CD4-positive, alpha-beta memory T cell (primary cell): ENCODE results near the gene IL1RAPL2. TPM values are rescaled to one million over a fixed set of nuclear protein-coding genes. Genes with fewer than 3 reads are reported as not detected.

Source experiments
- CTCF ChIA-PET: fragments of 350-600 bp; sonication (Branson Sonifier 250); formaldehyde crosslinking; loops from one replicate; lab custom pipeline; 2021; ENCODE audit warnings: inconsistent platforms; ENCODE audit not compliant: partially characterized antibody; lab: Charles Lee
- POLR2A ChIA-PET: fragments of 350-600 bp; sonication (Branson Sonifier 250); formaldehyde crosslinking; loops from one replicate; lab custom pipeline; 2021; ENCODE audit not compliant: partially characterized antibody; lab: Charles Lee
- DNase-seq, 5 donors: peaks; one replicate each; pipeline versions ENCODE4 v3.0.0 to v3.0.0-alpha.2; 2020 to 2022; ENCODE audit warnings: mixed read lengths in 1 of 5
- H3K27ac ChIP-seq: one replicate; pipeline ENCODE4 v1.7.0; 2013; ENCODE audit warnings: low read depth, low read length
- H3K27me3 ChIP-seq: 2 replicates; pipeline ENCODE4 v1.7.0; 2013; ENCODE audit warnings: mild to moderate bottlenecking, low read length, moderate library complexity; ENCODE audit not compliant: insufficient read depth
- H3K36me3 ChIP-seq: 2 replicates; pipeline ENCODE4 v1.7.0; 2013; ENCODE audit warnings: mild to moderate bottlenecking, low read length, moderate library complexity; ENCODE audit not compliant: insufficient read depth
- H3K4me1 ChIP-seq: 2 replicates; pipeline ENCODE4 v1.7.0; 2013; ENCODE audit warnings: mild to moderate bottlenecking, low read length, moderate library complexity; ENCODE audit not compliant: insufficient read depth
- H3K4me3 ChIP-seq, 2 donors: one replicate each; pipeline ENCODE4 v1.7.0; 2013; ENCODE audit warnings: low read length in 2 of 2, mild to moderate bottlenecking in 1 of 2
- H3K9me3 ChIP-seq, 2 donors: one replicate each; pipeline ENCODE4 v1.7.0; 2013; ENCODE audit warnings: low read length in 2 of 2, control low read depth in 1 of 2; ENCODE audit not compliant: control insufficient read depth in 1 of 2
- H3K27ac Mint-ChIP-seq, 7 donors: one replicate each; pipeline ENCODE4 v1.8.0; 2020 to 2021; ENCODE audit warnings: mixed read lengths in 7 of 7, mild to moderate bottlenecking in 6 of 7, inconsistent platforms in 3 of 7, moderate library complexity in 3 of 7
- H3K27me3 Mint-ChIP-seq, 2 donors: one replicate each; pipeline ENCODE4 v1.8.0; 2020 to 2021; ENCODE audit warnings: mixed read lengths in 2 of 2
- H3K36me3 Mint-ChIP-seq, 2 donors: one replicate each; pipeline ENCODE4 v1.8.0; 2020 to 2021; ENCODE audit warnings: mixed read lengths in 2 of 2, inconsistent platforms in 1 of 2, mild to moderate bottlenecking in 1 of 2
- H3K4me1 Mint-ChIP-seq, 4 donors: one replicate each; pipeline ENCODE4 v1.8.0; 2020 to 2021; ENCODE audit warnings: mixed read lengths in 4 of 4, mild to moderate bottlenecking in 1 of 4
- H3K4me3 Mint-ChIP-seq, 8 donors: one replicate each; pipeline ENCODE4 v1.8.0; 2020 to 2021; ENCODE audit warnings: mixed read lengths in 8 of 8, mild to moderate bottlenecking in 7 of 8, moderate library complexity in 6 of 8, inconsistent platforms in 3 of 8
- H3K9me3 Mint-ChIP-seq, 8 donors: one replicate each; pipeline ENCODE4 v1.8.0; 2020 to 2021; ENCODE audit warnings: mixed read lengths in 8 of 8, mild to moderate bottlenecking in 5 of 8, inconsistent platforms in 3 of 8, moderate library complexity in 1 of 8
- intact Hi-C: fragments of 100-400 bp; cut with micrococcal nuclease; formaldehyde crosslinking; loops from one replicate; pipeline ENCODE4 v1.15.1; 2023
- polyA plus RNA-seq, 2 donors: library from polyadenylated mRNA; unstranded; fragments of 300-500 nt; fragmentation: Illumina TruSeq; gene quantifications; one replicate each; pipeline ENCODE4 v1.2.3, GENCODE V29; 2021
- total RNA-seq, 2 experiments: library from RNA; stranded (reverse); gene quantifications; one replicate each; pipeline ENCODE4 v1.2.3, GENCODE V29; 2021

Gene IL1RAPL2
- total and polyA plus RNA-seq, 4 experiments from 2014 or later, result not detected

GRCh38 chrX:105263171-105263570 is 697.2 kb downstream of the IL1RAPL2 start:
- H3K36me3 Mint-ChIP-seq, result no peaks in the 10 kb centered on the region
- CTCF ChIA-PET, result no interaction called here
- no peaks in the 10 kb centered on the region for H3K27me3 ChIP-seq

DNA sequence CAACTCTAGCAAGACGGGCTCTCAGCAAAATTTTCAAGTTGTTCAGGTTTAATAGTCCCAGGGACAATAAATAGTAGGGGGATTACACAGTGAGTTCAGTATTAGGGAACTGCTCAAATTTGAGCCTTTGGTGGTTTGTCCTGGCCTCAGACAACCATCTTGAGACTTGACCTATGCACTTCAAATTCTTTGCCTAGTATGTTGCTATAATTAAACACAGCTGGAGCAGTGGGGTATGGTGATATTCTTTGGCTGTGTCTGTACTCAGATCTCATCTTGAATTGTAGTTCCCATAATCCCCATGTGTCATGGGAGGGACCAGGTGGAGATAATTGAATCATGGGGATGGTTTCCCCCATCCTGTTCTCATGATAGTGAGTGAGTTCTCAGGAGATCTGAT is 697.8 kb downstream of the IL1RAPL2 start:
- H3K27ac Mint-ChIP-seq, result no peak overlapping the region
- no peaks in the 10 kb centered on the region for H3K4me1 Mint-ChIP-seq
- Histone ChIP-seq H3K4me3 (no peak overlapping the region), H3K36me3 (no peaks in the 10 kb centered on the region), H3K27ac (no peak overlapping the region), H3K4me1 (no peaks in the 10 kb centered on the region), H3K9me3 (no peaks in the 10 kb centered on the region), H3K27me3 (no peaks in the 10 kb centered on the region)
- H3K4me3 Mint-ChIP-seq, result no peak overlapping the region
- no peaks in the 10 kb centered on the region for H3K36me3 Mint-ChIP-seq
- intact Hi-C loops, result no loop called here
- no peaks in the 10 kb centered on the region for H3K27me3 Mint-ChIP-seq
- ChIA-PET CTCF (no interaction called here), POLR2A (no interaction called here)
- H3K9me3 Mint-ChIP-seq, result peaks cover 0 to 4% (median 0%) of the 10 kb centered on the region in 8 donors
- no peak for DNase-seq

More at GRCh38 chrX:105263171-105263570, 697.2 kb downstream of the IL1RAPL2 start:
- intact Hi-C loops, result no loop called here
- Histone ChIP-seq H3K9me3 (no peaks in the 10 kb centered on the region), H3K27ac (no peak overlapping the region), H3K36me3 (no peaks in the 10 kb centered on the region), H3K4me3 (no peak overlapping the region), H3K4me1 (no peaks in the 10 kb centered on the region)
- Mint-ChIP-seq H3K9me3 (peaks cover 0 to 4% (median 0%) of the 10 kb centered on the region in 8 donors), H3K27ac (no peak overlapping the region), H3K27me3 (no peaks in the 10 kb centered on the region), H3K4me3 (no peak overlapping the region), H3K4me1 (no peaks in the 10 kb centered on the region)
- no peak for DNase-seq
- POLR2A ChIA-PET, result no interaction called here

DNA sequence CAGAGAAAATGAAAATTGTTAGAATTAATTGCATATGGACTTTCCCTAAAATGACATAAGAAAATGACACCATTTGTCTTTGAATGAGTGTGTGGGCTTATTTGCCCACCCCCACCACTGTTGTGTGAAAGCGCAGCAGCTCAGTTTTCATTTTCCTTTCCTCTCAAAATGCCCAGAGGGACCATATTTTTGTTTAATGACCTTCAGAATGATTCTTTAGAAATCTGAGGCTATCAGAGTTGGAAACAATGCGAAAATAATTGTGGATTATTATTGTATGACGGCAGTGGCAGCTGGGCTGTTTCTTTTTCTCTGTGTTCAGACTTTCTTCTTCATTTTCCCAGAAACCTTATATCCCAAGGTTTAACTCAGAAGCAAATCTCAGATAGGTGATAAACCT is 699.1 kb downstream of the IL1RAPL2 start:
- Histone ChIP-seq H3K4me1 (no peaks in the 10 kb centered on the region), H3K9me3 (no peaks in the 10 kb centered on the region), H3K27ac (no peak overlapping the region), H3K4me3 (no peak overlapping the region), H3K27me3 (no peaks in the 10 kb centered on the region), H3K36me3 (no peaks in the 10 kb centered on the region)
- no peak overlapping the region for H3K4me3 Mint-ChIP-seq
- no peak overlapping the region for H3K27ac Mint-ChIP-seq
- no peaks in the 10 kb centered on the region for H3K27me3 Mint-ChIP-seq
- CTCF ChIA-PET, result no interaction called here
- no peaks in the 10 kb centered on the region for H3K36me3 Mint-ChIP-seq
- intact Hi-C loops, result no loop called here
- no peaks in the 10 kb centered on the region for H3K4me1 Mint-ChIP-seq
- POLR2A ChIA-PET, result no interaction called here
- H3K9me3 Mint-ChIP-seq, result peaks cover 0 to 4% (median 0%) of the 10 kb centered on the region in 8 donors
- DNase-seq, result no peak

DNA sequence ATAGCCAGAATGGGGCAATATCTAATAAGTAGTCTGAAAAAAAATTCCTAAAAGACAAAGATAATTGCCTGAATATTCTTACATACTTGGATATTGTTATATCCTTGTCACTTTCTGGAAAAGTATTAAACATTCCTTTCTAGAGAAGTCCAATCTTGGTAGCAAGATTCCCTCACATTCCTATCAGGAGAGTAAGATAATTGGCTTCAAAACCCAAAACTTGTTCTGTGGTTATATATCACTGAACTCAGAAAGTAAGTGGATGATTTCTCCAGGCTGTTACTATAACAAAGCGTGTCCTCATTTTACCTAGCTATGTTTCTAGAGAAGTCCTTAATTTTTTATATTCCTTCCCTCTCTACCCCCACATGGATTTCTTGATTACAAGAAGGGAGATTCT is 700.5 kb downstream of the IL1RAPL2 start:
- Mint-ChIP-seq H3K9me3 (peaks cover 0 to 4% (median 0%) of the 10 kb centered on the region in 8 donors), H3K36me3 (no peaks in the 10 kb centered on the region), H3K4me1 (no peaks in the 10 kb centered on the region), H3K27me3 (no peaks in the 10 kb centered on the region), H3K27ac (no peak overlapping the region), H3K4me3 (no peak overlapping the region)
- ChIA-PET POLR2A (no interaction called here), CTCF (no interaction called here)
- intact Hi-C loops, result no loop called here
- H3K27ac ChIP-seq, result no peak overlapping the region
- no peak for DNase-seq
- H3K27me3 ChIP-seq, result no peaks in the 10 kb centered on the region
- no peaks in the 10 kb centered on the region for H3K36me3 ChIP-seq
- H3K9me3 ChIP-seq, result no peaks in the 10 kb centered on the region
- H3K4me3 ChIP-seq, result no peak overlapping the region
- no peaks in the 10 kb centered on the region for H3K4me1 ChIP-seq

GRCh38 chrX:105267167-105267566 is 701.2 kb downstream of the IL1RAPL2 start:
- Histone ChIP-seq H3K4me3 (no peak overlapping the region), H3K27ac (no peak overlapping the region), H3K36me3 (no peaks in the 10 kb centered on the region), H3K9me3 (no peaks in the 10 kb centered on the region), H3K4me1 (no peaks in the 10 kb centered on the region), H3K27me3 (no peaks in the 10 kb centered on the region)
- CTCF ChIA-PET, result no interaction called here
- intact Hi-C loops, result no loop called here
- Mint-ChIP-seq H3K4me1 (no peaks in the 10 kb centered on the region), H3K36me3 (no peaks in the 10 kb centered on the region), H3K4me3 (no peak overlapping the region), H3K9me3 (peaks cover 0 to 4% (median 0%) of the 10 kb centered on the region in 8 donors), H3K27me3 (no peaks in the 10 kb centered on the region), H3K27ac (no peak overlapping the region)
- no peak for DNase-seq
- POLR2A ChIA-PET, result no interaction called here

- H3K4me1 ChIP-seq, result no peaks in the 10 kb centered on the region
- peaks cover 0 to 2% (median 0%) of the 10 kb centered on the region in 8 donors for H3K9me3 Mint-ChIP-seq
- no peak overlapping the region for H3K4me3 Mint-ChIP-seq
- H3K4me3 ChIP-seq, result no peak overlapping the region
- no peaks in the 10 kb centered on the region for H3K4me1 Mint-ChIP-seq
- H3K27me3 Mint-ChIP-seq, result no peaks in the 10 kb centered on the region
- H3K36me3 ChIP-seq, result no peaks in the 10 kb centered on the region
- no peaks in the 10 kb centered on the region for H3K9me3 ChIP-seq
- POLR2A ChIA-PET, result no interaction called here
- H3K27me3 ChIP-seq, result no peaks in the 10 kb centered on the region
- H3K27ac Mint-ChIP-seq, result no peak overlapping the region
- DNase-seq, result no peak
- no peaks in the 10 kb centered on the region for H3K36me3 Mint-ChIP-seq
- CTCF ChIA-PET, result no interaction called here
- no peak overlapping the region for H3K27ac ChIP-seq
- intact Hi-C loops, result no loop called here
Observed at GRCh38 chrX:105269386-105269785, 703.4 kb downstream of the IL1RAPL2 start.

DNA sequence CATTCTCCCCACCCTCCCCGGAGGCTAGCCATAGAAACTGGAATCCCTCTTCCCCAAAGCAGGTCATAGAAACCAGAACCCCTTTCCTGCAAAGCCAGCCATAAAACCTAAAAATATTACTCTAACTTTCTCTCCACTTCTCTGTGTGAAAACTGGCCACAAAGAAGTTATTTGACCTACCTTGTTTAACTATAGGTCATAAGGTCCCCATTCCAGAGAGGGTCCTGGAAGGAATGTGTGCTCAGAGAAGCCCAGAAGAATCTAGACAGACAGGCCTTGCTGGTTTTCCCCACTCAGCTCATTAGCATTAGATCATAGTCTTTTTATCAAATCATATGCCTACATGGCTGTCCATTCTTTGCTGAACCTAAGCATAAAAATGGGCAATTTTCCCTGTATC is 707.3 kb downstream of the IL1RAPL2 start:
- Mint-ChIP-seq H3K27ac (no peak overlapping the region), H3K9me3 (peaks cover 0 to 3% (median 0%) of the 10 kb centered on the region in 8 donors), H3K4me3 (no peak overlapping the region), H3K36me3 (no peaks in the 10 kb centered on the region), H3K4me1 (no peaks in the 10 kb centered on the region), H3K27me3 (no peaks in the 10 kb centered on the region)
- no peaks in the 10 kb centered on the region for H3K4me1 ChIP-seq
- DNase-seq, result no peak
- intact Hi-C loops, result no loop called here
- no peak overlapping the region for H3K27ac ChIP-seq
- H3K27me3 ChIP-seq, result no peaks in the 10 kb centered on the region
- CTCF ChIA-PET, result no interaction called here
- H3K36me3 ChIP-seq, result no peaks in the 10 kb centered on the region
- POLR2A ChIA-PET, result no interaction called here
- H3K4me3 ChIP-seq, result no peak overlapping the region
- no peaks in the 10 kb centered on the region for H3K9me3 ChIP-seq

DNA sequence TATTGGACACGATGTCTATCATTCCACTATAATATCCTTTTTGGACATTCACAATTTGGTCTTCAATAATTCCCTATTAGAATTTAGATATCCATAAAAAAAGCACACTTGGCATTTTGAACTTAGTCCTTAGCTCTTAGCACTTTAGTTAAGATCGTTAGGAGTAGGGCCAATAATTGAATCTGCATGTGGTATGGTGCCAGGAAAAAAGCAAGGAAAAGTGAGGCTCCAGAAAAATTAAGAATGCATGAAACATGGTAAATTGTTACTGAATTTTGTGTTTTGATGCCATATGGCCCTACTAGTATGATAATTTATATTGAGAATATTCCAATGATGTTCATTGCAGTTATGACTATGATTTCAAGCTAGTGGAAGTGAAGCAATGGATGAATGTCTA is 708.1 kb downstream of the IL1RAPL2 start:
- Mint-ChIP-seq H3K9me3 (peaks cover 0 to 3% (median 0%) of the 10 kb centered on the region in 8 donors), H3K4me3 (no peak overlapping the region), H3K27me3 (no peaks in the 10 kb centered on the region), H3K36me3 (no peaks in the 10 kb centered on the region), H3K4me1 (no peaks in the 10 kb centered on the region), H3K27ac (no peak overlapping the region)
- intact Hi-C loops, result no loop called here
- CTCF ChIA-PET, result no interaction called here
- no peaks in the 10 kb centered on the region for H3K9me3 ChIP-seq
- no peak for DNase-seq
- POLR2A ChIA-PET, result no interaction called here
- H3K27ac ChIP-seq, result no peak overlapping the region
- H3K4me3 ChIP-seq, result no peak overlapping the region
- no peaks in the 10 kb centered on the region for H3K4me1 ChIP-seq
- no peaks in the 10 kb centered on the region for H3K36me3 ChIP-seq
- H3K27me3 ChIP-seq, result no peaks in the 10 kb centered on the region
